VCaP (cell line): ENCODE measurements around the gene ITPR3.

Experiments
- H3K27ac ChIP-seq: fragments of 450-650 bp; 2 replicates; pipeline ENCODE4 v1.5.1; 2017
- CTCF ChIP-seq: fragments of 450-650 bp; conservative IDR thresholded peaks from 2 replicates; pipeline ENCODE4 v1.5.1; 2017; ENCODE audit warnings: mild to moderate bottlenecking, moderate library complexity

ITPR3 gene

GRCh38 chr6:33586108-33586640 lies 34.9 kb upstream of the ITPR3 start:
- H3K27ac ChIP-seq, result peak overlapping the region; percentile 49; the same call in 1 of the 2 replicates

GRCh38 chr6:33587529-33587928 lies 33.6 kb upstream of the ITPR3 start:
- TF ChIP-seq CTCF, result no peak
- H3K27ac ChIP-seq, result no peak overlapping the region

More at GRCh38 chr6:33586108-33586640, 34.9 kb upstream of the ITPR3 start:
- no peak for TF ChIP-seq CTCF

- no peak for TF ChIP-seq CTCF
- H3K27ac ChIP-seq, result no peak overlapping the region
Measured at GRCh38 chr6:33588894-33589293, 32.2 kb upstream of the ITPR3 start.

GRCh38 chr6:33589392-33589730 lies 31.8 kb upstream of the ITPR3 start:
- no peak overlapping the region for H3K27ac ChIP-seq
- TF ChIP-seq CTCF, result no peak

- no peak overlapping the region for H3K27ac ChIP-seq
- peak; percentile 84 for TF ChIP-seq CTCF
Measured at GRCh38 chr6:33589731-33590530, 31.2 kb upstream of the ITPR3 start.

GRCh38 chr6:33590531-33591198 lies 30.5 kb upstream of the ITPR3 start:
- H3K27ac ChIP-seq, result no peak overlapping the region
- no peak for TF ChIP-seq CTCF

- no peak overlapping the region for H3K27ac ChIP-seq
- TF ChIP-seq CTCF, result no peak
Measured at GRCh38 chr6:33591424-33592032, 29.6 kb upstream of the ITPR3 start.
